Activated CD4-positive, CD25-positive, alpha-beta regulatory T cell treated with anti-CD3 and anti-CD28 coated beads, Interleukin-2, amount 50 U/mL, for 24 hours (primary cell): ENCODE results near the gene NOC4L.
"Not testable (repeated sequence)": the region's sequence is repeated elsewhere in the genome, so short reads cannot be mapped to it uniquely, and the experiment has no call there.

Experiments
- ATAC-seq, 2 donors: fragments of 150-1000 bp; cut with Tn5 transposase; one replicate each; pipeline ENCODE4 v1.10.0; 2021; ENCODE audit warnings: mild to moderate bottlenecking in 1 of 2, moderate library complexity in 1 of 2

Gene NOC4L

GRCh38 chr12:132186208-132186856 is 42.1 kb downstream of the NOC4L start:
- no peak for ATAC-seq

- no peak for ATAC-seq
Measured at GRCh38 chr12:132186857-132187620, 42.8 kb downstream of the NOC4L start.

- ATAC-seq = no peak
Measured at GRCh38 chr12:132187646-132188450, 43.6 kb downstream of the NOC4L start.

DNA sequence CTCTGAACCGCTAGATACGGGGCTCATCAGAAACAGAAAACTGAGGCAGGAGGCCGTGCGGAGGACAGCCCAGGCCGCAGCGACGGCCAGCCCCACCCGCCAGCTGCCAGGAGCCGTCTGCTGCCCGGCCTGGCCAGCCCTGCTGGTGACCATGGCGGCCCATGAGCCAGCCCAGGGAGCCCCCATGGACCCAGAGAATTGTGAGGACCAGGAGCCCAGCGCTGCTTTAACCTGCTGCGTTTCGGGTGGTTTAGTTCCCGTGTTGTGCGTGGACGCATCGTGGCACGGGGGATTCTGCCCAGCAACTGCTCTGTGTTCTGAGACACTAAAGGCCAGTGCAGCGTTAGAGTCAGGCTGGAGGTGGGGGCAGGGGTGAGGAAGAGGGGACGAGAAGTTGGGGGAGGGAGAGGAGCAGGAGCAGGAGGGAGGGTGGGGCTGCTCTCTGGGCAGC is 44.2 kb downstream of the NOC4L start:
- ATAC-seq = no peak

DNA sequence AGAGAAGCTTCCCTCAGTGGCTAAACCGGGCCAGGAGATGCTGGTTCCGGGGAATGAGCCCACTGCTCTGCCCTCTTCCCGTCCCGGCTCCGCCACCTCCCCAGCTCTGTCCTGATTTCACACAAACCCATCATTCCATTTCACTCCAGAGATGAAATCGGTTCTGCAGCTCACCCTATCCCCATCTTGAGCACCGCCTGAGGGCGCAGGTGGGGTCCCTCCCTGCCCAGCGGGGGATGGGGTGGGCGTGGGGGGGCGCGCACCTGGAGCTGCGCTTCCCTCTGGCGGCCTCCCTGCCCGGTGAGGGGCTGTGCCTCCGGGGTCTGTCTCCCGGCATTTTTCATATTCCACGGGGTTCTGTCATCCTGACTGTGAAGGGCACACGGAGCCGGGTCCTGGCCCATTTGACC is 44.7 kb downstream of the NOC4L start:
- no peak for ATAC-seq

GRCh38 chr12:132189378-132190011 is 45.2 kb downstream of the NOC4L start:
- ATAC-seq = peak; percentile 94 to 95

DNA sequence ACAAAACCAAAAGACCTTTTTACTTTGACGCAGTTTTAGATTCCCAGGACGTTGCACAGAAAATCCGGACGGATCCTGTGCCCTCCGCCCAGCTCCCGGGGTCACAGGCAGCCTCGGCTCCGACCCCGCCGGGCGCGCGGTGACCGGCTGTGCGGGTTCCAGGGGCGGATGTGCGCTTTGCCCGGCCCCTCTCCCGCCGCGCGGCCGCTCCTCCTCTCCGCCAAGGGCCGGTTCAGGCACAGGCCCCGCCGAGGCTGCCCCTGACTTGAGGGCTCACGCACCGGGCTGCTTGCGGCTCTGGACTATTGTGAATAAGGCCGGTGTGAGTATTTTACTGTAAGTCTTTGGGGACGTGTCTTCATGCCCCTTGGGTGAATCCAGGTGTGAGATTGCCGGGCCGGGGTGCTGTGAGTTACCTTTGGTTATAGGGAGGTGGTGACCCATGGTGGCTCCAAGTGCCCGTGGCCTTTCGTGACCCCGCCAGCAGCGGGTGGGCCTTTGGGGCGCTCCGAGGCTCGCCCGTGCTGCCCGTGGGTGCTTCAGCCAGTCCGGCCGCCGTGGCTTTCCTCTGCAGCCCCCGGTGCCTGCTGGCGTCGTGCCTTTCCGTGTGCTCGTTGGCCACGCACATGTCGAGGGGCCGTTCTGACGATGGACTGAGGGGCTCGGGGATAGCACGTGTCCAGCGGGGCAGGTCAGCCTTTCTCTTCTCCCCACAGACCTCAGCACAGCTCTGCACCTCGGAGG is 45.9 kb downstream of the NOC4L start:
- peak; percentile 4 to 6 for ATAC-seq

DNA sequence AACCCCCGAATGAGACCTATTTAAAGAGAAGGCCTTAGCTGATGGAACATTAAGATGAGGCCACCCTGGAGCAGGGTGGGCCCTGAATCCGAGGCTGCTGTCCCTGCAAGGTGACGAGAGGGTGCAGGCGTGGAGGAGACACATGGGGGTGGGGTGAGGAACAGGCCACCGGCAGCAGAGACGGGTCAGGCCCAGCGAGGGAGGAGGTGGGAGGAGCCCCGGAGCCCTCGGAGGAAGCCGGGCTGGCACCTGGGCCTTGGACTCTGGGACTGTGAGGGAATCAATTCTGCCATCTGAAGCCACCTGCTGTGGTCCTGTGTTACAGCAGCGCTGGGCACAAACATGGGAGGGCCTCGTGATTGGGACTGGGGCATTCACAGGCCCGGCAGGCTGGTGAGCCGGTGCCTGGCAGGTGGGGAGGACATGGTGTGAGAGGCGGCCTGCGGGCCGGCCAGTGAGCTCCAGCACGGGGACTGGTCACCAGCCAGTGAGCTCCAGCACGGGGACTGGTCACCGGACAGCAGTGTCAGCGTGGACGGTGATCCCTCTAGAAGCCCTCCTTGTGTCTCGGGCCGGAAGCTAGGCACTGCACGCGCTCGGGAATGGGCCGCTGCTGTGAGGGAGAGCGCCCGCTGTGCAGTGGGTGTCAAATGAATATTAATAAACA is 46.7 kb downstream of the NOC4L start:
- ATAC-seq = no peak

- ATAC-seq = no peak
Measured at GRCh38 chr12:132191715-132192553, 47.7 kb downstream of the NOC4L start.

- ATAC-seq = no peak
Measured at GRCh38 chr12:132194056-132194455, 49.8 kb downstream of the NOC4L start.

- no peak for ATAC-seq
Measured at GRCh38 chr12:132194556-132194955, 50.3 kb downstream of the NOC4L start.

DNA sequence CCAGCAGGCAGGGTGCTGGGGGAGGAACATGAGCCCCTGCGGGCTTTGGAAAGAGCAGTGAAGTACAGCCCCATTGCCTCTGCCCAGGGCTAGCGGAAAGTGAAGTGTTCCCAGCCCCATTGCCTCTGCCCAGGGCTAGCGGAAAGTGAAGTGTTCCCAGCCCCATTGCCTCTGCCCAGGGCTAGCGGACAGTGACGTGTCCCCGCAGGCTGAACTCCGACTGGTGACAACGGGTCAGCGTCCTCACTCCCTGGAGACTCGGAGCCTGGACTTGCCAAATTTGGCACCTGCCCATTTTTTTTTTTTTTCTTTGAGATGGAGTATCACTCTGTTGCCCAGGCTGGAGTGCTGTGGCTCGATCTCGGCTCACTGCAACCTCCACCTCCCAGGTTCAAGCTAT is 51.0 kb downstream of the NOC4L start:
- not testable (repeated sequence) for ATAC-seq

DNA sequence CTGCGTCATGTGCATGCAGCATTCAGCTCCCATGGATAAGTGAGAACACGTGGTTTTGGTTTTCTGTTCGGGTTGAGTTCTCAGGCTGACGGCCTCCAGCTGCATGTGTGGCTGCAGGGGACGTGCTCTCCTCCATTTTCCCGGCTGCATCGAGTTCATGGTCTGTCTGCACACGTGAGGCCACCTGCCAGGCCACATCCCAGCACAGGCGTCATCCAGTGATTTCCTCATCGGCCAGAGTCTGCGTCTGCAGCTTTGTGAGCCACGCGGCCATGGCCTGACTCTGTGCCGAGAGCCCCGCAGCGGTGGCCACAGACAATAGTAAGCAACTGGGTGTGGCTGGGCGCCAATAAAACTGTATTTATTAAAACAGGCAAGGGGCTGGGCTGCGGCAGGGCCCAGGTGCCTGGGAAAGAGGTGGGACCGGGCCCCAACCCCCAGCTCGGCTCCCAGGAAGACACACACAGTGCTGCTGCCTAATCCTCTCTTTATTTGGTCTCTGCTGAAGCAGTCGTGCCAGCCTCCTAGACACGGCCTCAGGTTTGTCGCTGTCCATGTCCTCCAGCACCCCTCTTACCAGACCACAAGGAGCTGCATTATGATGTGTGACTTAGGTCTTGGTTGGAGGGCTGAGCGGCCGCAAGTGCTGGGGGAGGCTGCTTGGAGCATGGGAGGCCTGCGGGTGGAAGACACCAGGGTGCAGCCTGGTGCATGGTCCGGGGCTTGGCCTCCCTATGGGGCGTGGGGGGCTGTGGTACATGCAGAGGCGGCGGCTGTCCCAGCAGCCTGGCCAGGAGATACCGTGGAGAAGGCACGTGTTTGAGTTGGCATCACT is 52.0 kb downstream of the NOC4L start:
- no peak for ATAC-seq

DNA sequence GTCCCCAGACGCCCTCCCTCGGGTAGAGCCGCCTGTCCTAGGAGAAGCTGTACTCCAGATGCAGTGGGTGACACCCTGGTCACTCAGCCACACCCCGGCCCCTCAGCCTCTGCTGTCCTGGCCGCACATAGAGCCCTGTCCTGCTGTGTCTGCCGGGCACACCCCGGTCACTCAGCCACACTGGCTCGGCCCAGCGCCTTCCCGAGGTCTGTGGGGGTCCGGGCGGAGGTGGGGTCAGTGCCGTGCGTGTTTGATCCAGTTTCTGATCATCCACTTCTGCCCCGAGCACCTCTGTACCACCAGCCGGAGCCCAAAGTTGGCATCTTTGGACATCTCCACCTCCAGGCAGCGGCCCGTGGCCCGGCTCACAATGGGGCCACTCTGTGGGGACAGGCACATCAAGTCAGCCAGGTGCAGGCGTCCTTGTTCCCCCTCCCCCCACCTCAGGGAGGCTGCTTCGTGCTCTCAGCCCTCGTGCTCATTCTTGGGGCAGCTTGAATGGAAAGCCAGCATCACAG is 52.7 kb downstream of the NOC4L start:
- no peak for ATAC-seq

DNA sequence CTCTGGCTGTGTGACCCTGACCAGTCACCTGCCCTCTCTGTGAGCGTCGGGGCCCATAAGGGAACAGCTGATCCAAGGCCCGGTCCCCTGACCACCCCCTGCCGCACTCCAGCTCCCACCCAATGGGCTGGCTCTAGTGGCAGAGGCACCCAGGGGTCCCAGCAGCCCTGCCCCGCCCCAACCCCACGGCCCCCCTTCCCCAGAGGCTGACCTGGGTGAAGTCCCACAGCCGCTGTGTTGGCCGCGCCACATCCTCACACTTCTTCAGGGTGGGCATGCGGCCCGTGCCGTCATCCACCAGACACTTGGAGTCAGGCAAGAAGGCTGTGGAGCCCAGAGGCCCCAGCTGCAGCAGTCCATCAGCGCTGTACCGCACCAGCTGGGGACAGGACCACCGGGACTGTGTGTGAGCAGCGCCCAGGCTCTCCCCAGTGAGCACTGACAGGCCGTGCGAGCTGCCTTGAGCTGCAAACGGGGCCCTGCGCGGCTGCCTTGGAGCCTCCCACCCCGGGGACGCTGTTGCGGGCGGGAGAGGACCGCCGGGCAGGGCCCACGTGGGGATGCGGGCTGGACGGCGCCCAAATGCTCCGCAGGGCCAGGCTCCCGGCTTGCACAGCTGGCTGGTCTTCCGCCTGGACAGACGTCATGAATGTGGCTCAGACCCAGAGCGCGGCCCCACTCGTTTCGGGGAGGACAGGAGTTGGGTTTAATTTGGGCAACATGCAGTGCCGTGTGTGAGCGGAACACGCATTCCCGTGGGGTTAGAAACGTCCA is 53.5 kb downstream of the NOC4L start:
- ATAC-seq = no peak

GRCh38 chr12:132199101-132199500 is 54.8 kb downstream of the NOC4L start:
- no peak for ATAC-seq

GRCh38 chr12:132199526-132200319 is 55.5 kb downstream of the NOC4L start:
- no peak for ATAC-seq

GRCh38 chr12:132200800-132201199 is 56.5 kb downstream of the NOC4L start:
- ATAC-seq = no peak
